ENCODE measurements around the gene AQP10.
A peak's percentile ranks its signal among the peaks of the same experiment; 100 is the strongest.
"Not testable (repeated sequence)": the region's sequence is repeated elsewhere in the genome, so short reads cannot be mapped to it uniquely, and the experiment has no call there.

AQP10 gene, protein sequence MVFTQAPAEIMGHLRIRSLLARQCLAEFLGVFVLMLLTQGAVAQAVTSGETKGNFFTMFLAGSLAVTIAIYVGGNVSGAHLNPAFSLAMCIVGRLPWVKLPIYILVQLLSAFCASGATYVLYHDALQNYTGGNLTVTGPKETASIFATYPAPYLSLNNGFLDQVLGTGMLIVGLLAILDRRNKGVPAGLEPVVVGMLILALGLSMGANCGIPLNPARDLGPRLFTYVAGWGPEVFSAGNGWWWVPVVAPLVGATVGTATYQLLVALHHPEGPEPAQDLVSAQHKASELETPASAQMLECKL

DNA sequence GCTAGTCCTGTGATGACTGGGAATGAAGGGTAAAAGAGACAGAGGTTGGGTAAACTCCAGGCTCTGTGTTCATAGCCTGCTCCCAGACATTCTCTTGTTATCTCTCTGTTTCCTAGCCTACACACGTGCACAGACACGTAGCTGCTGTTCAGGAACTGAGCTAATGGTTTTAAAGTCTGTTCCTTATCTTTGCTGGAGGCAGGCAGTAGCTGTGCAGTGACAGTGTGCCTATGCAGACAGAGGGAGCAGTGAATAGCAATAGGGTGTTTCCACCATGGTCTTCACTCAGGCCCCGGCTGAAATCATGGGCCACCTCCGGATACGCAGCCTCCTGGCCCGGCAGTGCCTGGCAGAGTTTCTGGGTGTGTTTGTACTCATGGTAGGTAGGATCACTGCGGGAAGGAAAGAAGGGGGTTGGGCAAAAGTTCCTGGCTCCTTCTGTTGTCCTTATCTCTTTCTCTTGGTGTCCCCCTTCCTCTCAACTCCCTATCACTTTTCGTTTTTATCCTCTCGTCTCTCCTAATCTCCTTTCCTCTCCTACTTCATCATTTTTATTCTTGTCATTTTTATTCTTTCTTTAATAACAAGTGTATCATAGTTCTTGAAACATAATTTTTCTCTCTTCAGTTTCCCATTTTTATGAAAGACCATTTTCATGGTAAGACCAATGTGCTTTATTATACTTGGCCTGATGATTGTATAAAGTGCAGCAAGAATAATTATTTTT lies at the start of gene AQP10:
Gene AQP10 (plus strand): TSS at position 212 of the 727 bp plus-strand sequence. CDS start 63 bp downstream, at position 275.
- DNase-seq: no peak

DNA sequence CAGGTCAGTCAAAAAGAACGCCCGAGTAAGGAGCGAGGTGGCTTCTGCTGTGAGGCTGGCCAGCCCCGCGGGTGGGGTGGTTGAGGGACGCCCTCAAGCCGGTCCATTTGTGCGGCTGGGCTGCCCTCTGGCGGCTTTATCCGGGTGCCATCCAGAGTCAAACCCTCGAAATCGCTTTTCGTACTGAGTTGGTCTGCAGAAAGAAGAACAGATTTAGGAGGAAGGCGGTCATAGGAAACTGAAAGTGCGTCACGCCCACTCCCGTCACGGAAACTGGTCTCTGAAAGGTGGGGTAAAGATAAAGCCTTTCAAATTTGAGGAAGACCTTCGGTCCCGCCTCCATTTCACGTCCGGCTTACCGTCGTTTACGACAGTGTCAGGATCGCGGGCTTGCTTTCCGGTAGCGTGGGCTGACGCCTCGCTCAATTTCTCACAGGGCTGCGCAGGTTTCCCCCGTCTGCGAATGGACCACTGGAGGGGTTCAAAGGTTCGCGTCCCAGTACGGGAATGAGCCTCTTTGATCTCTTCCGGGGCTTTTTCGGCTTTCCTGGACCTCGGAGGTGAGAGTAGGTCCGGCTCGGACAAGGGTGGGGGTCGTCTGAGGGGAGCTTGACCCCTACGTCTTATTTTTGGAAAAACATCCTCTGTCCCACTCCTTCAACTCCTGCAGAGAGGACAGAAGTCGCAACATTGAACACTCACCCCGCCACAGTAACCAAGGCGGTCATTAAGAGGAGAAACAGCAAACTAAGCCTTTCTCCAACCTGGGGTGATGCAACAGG lies 48.5 kb upstream of the AQP10 start, which contains the start of gene HAX1:
Gene HAX1 (plus strand): TSS at position 413 of the 782 bp plus-strand sequence. CDS start 95 bp downstream, at position 508.
- DNase-seq: peak; percentile 79

DNA sequence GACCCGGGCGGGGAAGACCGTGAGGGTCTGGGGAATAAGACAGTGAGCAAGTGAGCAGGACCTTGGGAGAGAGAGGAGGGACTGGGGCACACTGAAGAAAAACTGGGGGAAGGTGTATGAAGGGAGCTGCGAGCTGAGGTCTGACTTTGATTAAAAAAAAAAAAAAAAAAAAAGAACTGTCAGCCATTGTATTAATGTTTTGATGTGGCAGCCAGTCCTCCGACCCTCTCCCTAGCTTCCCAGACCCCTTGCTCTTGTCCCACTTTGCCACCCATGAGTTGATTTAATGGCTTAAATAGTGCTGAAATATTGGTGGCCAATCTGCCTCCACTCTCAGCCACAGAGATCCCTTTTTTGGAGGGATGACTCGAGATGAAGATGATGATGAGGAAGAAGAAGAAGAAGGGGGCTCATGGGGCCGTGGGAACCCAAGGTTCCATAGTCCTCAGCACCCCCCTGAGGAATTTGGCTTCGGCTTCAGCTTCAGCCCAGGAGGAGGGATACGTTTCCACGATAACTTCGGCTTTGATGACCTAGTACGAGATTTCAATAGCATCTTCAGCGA lies 47.8 kb upstream of the AQP10 start:
- DNase-seq: no peak

DNA sequence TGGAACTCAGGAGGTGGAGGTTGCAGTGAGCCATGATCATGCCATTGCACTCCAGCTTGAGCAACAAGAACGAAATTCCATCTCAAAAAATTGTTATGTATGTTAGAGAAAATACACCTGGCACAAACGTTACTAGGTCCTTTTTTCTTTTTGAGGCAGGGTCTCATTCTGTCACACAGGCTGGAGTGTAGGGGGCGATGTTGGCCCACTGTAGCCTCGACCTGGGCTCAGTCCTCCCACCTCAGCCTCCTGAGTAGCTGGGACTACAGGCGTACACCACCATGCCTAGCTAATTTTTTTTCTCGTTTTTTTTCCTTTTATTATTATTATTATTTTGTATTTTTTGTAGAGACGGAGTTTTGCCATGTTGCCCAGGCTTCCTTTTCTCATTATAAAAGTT lies 44.1 kb upstream of the AQP10 start:
- no peak for DNase-seq

DNA sequence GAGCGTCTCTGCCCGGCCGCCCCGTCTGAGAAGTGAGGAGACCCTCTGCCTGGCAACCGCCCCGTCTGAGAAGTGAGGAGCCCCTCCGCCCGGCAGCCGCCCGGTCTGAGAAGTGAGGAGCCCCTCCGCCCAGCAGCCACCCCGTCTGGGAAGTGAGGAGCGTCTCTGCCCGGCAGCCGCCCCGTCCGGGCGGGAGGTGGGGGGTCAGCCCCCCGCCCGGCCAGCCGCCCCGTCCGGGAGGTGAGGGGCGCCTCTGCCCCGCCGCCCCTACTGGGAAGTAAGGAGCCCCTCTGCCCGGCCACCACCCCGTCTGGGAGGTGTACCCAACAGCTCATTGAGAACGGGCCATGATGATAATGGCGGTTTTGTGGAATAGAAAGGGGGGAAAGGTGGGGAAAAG lies 33.3 kb upstream of the AQP10 start:
- not testable (repeated sequence) for DNase-seq

DNA sequence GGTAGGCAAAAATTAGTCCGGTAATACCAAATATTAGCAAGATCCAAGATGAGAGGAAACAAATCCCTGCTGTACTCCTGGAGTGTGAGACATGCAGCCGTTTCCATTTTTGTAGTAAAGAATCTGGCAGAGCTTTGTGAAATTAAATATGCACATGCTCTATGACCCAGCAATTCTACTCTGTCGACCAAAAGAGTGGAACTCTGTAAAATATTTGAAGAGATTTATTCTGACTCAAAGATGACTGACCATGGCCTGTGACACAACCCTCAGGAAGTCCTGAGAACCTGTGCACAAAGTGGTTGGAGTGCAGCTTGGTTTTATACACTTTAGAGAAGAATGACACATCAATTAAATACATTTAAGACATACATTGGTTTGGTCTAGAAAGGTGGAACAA lies 32.2 kb upstream of the AQP10 start:
- DNase-seq: no peak

DNA sequence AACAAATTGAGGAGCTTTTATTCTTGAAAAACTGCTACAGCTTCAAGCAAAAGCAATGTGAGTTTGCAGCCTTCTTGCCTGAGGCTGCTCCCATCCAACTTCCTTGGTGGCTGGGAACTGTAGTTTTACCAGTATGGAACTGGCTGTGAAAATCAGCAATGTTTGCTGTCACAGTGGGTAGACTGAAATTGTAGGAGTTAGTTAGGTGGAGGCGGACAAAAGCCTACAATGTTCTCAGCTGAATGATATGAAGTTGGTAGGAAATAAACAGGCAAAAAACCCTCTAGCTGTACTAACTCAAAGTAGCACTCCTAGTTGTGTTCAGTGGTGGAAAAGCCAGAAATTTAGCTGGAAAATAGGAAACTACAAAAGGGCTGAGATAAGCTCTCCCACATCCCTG lies 30.0 kb upstream of the AQP10 start:
- DNase-seq: no peak

DNA sequence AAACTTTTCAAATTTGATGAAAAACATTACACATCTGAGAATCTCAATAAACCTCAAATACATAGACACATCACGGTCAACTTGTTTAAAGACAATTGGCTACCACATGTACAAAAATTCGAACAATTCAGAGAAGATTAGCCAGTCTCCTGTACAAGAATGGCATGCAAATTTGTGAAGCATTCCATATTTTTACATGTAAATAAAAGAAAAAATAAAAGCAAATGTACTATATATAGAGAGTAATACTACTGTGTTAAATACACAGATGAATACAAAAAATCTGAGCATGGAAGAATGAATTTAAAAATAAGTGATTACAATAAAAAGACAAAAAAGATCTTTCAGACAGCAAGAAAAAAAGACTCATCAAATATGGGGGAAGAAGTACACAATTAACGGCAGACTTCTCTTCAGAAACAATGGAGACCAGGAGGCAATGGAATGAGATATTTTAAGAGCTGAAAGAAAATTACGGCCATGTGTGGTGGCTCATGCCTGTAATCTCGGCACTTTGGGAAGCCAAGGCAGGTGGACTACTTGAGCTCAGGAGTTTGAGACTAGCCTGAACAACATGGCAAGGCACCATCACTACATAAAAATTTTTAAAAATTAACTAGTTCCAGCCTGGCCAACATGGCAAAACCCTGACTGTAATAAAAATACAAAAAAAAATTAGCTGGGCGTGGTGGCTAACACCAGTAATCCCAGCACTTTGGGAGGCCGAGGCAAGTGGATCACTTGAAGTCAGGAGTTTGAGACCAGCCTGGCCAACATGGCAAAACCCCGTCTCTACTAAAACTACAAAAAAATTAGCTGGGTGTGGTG lies 25.3 kb upstream of the AQP10 start:
- no peak for DNase-seq

DNA sequence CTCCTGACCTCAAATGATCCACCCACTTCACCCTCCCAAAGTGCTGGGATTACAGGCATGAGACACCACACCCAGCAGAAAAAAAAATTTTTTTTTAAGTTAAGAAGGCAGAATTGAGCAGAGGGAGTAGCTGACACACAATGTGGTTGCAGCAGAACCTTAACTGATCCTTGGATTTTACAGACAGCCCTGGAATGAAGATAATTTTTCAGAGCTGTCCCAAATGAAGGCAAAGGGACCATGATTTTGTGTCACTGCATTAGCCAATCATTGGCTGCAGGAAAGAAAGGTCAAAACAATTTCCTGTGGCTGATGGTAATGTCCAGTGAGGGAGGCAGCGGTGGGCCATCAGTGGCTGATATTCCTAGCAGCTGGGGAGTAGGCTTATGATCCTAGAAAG lies 19.3 kb upstream of the AQP10 start:
- DNase-seq: no peak

DNA sequence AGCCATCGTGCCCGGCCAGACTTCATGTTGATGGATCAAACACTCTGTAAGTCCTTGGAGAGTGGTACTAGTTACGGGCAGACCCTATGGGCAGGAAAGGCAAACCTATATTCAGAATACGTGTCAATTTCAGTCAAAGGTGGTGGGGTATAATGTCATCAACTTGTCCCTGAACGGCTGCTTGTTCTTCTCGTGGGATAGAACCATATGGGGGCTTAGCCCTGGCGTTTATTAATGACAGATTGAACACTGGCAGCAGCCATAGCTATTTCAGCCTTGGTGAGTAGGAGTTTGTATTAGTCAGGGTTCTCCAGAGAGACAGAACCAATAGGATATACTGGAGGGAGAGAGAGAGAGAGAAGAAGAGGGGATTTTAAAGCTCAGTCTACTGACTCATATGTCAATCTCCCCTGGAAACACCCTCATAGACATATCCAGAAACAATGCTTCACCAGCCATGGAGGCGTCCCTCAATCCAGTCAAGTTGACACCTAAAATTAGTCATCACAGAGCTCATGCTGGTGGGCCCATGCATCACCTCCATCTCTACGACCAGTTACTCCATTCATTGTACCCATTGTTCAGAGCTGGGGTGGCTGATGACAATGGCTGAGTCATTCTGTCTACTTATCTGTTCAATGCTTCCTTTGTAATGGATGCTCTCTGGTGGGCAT lies 16.1 kb upstream of the AQP10 start:
- DNase-seq: no peak

DNA sequence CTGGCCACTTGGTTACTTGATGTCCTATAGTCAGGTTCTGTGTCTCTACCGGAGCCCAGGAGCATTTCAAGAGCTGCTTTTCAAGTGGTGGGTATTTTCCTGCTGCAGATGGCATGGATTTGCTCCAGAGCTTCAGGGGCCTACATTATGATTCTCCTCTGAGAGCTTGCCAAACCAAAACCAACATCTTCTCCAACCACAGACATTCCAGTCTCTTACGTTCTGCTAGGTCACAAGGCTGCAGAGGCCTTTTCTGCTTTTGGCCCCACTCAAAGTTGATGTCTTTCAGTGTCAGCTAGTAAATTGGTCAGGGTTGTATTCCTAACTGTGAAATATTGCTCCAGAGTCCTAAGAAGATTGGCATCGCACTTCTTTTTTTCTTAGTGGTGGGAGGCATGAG lies 14.7 kb upstream of the AQP10 start:
- no peak for DNase-seq

DNA sequence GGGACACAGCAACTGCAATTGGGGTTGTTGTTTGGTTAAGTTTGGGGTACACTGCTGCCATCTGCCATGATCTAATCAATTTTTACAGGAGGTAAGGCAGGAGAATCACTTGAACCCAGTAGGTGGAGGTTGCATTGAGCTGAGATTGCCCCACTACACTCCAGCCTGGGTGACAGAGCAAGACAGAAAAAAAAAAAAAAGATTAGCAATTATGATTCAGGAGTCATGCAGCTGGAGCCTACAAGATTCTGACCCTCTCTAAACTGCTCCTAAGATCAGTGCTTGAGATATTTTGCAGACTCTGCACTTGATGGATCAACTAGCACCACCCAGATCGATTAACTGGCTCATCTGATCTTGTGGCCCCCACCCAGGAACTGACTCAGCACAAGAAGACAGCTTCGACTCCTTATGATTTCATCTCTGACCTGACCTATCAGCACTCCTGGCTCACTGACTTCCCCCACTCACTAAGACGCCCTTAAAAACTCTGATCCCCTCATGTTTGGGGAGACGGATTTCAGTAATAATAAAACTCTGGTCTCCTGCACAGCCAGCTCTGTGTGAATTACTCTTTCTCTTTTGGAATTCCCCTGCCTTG lies 13.1 kb upstream of the AQP10 start:
- DNase-seq: not testable (repeated sequence)

DNA sequence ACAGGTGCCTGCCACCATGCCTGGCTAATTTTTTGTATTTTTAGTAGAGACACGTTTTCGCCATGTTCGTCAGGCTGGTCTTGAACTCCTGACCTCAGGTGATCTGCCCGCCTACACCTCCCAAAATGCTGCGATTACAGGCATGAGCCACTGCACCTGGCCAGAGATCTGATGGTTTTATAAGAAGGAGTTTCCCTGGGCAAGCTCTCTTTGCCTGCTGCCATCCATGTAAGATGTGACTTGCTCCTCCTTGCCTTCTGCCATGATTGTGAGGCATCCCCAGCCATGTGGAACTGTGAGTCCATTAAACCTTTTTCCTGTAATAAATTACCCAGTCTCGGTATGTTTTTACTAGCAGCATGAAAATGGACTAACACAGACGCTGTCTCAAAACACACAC lies 11.8 kb upstream of the AQP10 start:
- DNase-seq: not testable (repeated sequence)

DNA sequence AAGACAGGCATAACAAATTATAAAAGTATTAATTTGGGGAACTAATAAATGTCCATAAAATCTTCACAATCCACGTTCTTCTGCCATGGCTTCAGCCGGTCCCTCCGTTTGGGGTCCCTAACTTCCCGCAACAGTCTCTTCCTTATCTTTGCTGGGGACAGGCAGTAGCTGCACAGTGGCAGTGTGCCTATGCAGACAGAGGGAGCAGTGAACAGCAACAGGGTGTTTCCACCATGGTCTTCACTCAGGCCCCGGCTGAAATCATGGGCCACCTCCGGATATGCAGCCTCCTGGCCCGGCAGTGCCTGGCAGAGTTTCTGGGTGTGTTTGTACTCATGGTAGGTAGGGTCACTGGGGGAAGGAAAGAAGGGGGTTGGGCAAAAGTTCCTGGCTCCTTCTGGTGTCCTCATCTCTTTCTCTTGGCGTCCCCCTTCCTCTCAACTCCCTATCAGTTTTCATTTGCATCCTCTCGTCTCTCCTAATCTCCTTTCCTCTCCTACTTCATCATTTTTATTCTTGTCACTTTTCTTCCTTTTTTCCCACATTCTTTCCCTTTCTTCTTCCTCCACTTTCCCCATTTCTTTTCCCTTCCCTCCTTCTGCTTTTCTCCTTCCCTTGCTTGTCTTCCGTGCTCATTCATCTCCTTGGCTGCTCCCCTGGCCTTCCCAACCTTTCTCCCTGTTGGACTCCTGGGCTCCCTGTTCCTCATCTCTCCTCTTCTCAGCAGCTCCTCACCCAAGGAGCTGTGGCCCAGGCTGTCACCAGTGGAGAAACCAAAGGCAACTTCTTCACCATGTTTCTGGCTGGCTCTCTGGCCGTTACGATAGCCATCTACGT lies 8.4 kb upstream of the AQP10 start:
- DNase-seq: not testable (repeated sequence)

DNA sequence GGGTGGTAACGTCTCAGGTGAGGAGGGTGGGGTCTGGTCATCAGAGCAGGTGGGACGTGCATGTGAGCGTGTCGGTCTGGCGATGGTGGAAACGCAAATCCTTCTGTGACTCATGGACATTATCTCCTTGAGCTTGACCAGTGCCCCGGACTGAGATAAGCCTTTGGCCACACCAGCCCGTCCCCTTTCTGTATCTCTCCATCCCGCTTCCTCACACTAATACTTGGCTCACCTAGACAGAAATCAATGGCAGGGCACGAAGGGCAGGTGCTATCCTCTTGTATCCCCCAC lies 7.9 kb upstream of the AQP10 start:
- no peak for DNase-seq

DNA sequence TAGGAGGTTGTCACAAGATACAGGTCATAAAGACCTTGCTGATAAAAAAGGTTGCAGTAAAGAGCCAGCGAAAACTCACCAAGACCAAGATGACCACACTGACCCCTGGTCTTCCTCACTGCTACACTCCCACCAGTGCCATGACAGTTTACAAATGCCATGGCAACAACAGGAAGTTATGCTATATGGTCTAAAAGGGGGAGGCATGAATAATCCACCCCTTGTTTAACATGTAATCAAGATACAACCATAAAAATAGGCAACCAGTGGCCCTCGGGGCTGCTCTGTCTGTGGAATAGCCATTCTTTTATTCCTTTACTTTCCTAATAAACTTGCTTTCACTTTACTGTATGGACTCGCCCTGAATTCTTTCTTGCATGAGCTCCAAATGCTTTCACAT lies 6.7 kb upstream of the AQP10 start:
- not testable (repeated sequence) for DNase-seq

DNA sequence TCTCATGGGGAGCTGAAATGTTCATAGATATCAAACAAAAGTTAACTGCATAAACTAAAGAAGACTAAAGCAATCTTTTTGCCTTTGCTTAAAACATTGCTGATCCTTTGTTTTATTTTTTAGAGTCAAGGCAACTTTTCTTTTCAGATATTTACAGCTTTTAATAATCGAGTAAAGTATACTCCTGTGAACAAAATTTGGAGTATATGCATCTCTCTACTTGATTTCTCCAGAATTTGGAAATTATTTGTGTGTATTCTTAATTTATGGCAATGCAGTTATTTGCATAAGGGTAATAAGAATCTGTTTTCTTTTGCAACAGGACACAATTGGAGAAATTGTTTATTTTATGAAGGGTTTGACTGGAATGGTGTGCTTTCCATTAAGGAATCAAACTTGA lies 4.2 kb upstream of the AQP10 start:
- DNase-seq: no peak

DNA sequence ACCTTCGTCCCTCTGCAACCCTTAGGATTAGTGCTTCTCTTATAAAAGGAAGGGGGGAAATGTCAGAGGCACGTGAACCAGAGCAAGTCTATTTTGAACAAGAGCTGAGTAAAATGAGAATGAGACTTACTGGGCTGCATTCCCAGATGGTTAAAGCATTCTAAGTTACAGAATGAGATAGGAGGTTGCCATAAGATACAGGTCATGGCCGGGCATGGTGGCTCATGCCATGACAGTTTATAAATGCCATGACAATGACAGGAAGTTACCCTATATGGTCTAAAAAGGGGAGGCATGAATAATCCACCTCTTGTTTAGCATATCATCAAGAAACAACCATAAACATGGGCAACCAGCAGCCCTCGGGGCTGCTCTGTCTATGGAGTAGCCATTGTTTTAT lies 2.5 kb upstream of the AQP10 start:
- no peak for DNase-seq

DNA sequence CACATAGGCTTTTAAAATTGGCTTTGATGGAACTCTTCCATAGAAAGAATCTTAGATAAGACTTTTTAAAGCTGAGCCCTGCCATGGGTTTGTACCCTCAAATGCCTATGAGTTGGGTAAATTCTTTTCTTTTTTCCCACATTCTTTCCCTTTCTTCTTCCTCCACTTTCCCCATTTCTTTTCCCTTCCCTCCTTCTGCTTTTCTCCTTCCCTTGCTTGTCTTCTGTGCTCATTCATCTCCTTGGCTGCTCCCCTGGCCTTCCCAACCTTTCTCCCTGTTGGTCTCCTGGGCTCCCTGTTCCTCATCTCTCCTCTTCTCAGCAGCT lies 679 bp downstream of the AQP10 start:
- DNase-seq: not testable (repeated sequence)

DNA sequence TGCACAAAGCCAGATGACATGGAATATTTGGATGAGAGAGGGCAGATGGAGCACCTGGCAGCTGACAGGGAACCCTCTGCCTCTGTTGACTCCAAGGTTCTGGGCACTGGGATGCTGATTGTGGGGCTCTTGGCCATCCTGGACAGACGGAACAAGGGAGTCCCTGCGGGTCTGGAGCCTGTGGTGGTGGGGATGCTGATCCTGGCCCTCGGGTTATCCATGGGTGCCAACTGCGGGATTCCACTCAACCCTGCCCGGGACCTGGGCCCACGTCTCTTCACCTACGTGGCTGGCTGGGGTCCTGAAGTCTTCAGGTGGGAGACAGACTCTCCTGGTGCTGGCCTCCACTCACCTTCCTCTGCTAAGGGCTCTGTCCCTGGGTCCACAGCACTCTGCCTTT lies 2.6 kb downstream of the AQP10 start:
- no peak for DNase-seq

DNA sequence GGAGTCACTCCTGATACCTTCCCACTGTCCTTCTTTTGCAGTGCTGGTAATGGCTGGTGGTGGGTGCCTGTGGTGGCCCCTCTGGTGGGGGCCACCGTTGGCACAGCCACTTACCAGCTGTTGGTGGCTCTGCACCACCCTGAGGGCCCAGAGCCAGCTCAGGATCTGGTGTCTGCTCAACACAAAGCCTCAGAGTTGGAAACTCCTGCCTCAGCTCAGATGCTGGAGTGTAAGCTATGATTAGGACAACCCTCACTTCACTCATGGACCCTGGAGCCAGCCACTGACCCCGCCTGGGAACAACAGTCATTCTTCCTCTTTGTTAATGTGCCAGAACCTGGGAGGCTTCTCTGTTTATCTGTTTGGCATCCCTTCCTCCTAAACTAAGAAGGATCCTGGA lies 3.3 kb downstream of the AQP10 start:
- DNase-seq: no peak
